AG10803 (cell line): ENCODE measurements around the gene CASQ1.

Source experiments
- DNase-seq: peaks from one replicate; pipeline ENCODE4 v3.0.0; 2010; ENCODE audit warnings: low read depth
- H3K4me3 ChIP-seq: 2 replicates; pipeline ENCODE4 v1.5.1; 2011; ENCODE audit warnings: mild to moderate bottlenecking, low read length, control low read depth
- TF ChIP-seq, protein P1 (sequence below): conservative IDR thresholded peaks from 2 replicates; pipeline ENCODE4 v1.5.1; 2011; ENCODE audit warnings: mild to moderate bottlenecking, low read length, control low read depth, inconsistent platforms

The CASQ1 gene

DNA sequence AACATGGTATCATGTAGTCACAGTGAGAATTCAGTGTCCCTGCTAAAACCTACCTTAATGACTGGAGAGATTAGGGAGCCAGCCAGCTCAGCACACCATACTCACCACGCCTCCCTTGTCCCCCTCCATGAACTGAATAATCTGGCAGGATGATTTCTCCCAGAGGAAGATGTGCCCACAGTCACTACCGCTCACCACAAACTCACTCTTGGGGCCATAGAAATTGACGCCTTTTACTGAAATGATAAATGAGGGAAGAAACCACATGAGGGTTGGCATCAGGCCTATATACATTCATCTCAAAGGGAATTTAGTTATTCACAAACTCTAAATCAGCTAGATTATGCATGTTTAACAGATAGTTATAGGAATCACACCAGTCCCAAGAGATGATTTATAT is 32.2 kb downstream of the CASQ1 start:
- no peak for DNase-seq
- TF ChIP-seq, protein P1, sequence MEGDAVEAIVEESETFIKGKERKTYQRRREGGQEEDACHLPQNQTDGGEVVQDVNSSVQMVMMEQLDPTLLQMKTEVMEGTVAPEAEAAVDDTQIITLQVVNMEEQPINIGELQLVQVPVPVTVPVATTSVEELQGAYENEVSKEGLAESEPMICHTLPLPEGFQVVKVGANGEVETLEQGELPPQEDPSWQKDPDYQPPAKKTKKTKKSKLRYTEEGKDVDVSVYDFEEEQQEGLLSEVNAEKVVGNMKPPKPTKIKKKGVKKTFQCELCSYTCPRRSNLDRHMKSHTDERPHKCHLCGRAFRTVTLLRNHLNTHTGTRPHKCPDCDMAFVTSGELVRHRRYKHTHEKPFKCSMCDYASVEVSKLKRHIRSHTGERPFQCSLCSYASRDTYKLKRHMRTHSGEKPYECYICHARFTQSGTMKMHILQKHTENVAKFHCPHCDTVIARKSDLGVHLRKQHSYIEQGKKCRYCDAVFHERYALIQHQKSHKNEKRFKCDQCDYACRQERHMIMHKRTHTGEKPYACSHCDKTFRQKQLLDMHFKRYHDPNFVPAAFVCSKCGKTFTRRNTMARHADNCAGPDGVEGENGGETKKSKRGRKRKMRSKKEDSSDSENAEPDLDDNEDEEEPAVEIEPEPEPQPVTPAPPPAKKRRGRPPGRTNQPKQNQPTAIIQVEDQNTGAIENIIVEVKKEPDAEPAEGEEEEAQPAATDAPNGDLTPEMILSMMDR: no peak
- no peak overlapping the region for H3K4me3 ChIP-seq

DNA sequence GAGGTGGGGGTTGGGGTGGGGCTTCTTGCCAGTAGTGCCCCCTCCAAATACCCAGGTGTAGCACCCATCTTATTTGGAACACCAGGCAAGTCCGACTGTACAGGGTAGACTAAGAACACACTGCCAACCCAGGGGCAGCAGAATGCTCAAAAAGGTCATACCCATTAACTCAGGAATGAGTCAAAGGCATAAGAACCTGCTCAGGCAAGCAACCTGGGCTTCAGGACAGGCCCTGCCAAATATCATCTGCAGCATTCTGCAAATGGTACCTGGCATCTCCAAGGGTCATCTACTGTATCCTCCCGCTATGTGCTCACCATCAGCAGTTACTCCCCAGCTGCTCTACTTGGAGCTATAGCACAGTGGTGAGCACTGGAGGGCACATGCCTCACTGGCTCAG is 34.2 kb downstream of the CASQ1 start:
- H3K4me3 ChIP-seq: no peak overlapping the region
- TF ChIP-seq, protein P1: no peak
- DNase-seq: no peak

DNA sequence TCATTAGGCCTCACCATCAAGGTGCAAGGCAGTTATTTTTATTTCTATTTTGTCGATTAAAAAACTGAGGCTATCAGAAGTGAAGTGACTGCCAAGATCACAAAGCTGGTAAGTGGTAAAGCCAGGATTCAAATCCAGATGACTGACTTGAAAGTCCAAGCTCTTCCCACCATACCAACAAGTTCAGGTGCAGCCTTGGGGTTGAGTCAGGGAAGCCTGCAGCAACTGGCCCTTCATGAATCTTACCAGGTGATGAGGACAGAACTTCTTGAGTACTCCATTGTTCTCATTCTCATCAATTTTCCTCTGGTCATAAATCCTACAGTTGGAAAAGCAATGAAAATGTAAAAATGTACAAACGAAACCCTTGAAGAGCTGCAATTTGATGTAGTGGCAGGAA is 35.0 kb downstream of the CASQ1 start:
- H3K4me3 ChIP-seq: no peak overlapping the region
- no peak for DNase-seq
- TF ChIP-seq, protein P1: no peak

DNA sequence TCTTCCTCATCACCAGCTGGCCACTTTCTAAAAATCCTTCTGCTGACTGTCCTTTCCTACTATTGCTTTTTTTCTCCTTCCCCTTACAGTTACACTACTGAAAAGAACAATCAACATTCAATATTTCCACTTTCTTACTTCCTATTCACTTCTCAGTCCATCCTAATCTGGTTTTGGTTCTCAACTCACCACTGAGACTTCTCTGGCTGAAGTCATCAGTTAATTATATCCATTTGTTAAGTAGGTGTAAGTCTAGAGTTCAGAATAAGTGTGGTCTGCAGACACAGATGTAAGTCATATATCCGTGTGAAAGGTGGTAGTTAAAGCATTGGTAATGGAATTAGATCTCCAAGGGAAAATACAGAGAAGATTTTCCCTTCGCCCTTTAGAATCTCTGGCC is 36.2 kb downstream of the CASQ1 start:
- no peak overlapping the region for H3K4me3 ChIP-seq
- TF ChIP-seq, protein P1: no peak
- DNase-seq: no peak

DNA sequence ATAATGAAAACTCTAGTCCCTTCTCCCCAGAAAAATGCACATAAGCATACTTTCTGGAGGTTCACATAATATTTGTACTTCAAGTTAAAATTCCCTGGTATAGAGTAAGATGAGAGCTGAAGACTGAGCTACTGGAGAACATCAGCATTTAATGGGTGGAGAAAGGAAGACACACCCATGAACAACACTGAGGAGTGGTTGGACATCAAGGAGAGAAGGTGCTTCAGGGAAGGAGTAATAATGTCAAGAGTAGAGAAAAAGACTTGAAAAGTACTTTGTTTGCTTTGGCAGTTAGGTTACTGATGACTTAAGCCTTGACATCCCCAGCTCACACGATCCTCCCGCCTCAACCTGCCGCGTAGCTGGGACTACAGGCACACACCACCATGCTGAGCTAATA is 36.7 kb downstream of the CASQ1 start:
- no peak overlapping the region for H3K4me3 ChIP-seq
- TF ChIP-seq, protein P1: no peak
- DNase-seq: no peak

DNA sequence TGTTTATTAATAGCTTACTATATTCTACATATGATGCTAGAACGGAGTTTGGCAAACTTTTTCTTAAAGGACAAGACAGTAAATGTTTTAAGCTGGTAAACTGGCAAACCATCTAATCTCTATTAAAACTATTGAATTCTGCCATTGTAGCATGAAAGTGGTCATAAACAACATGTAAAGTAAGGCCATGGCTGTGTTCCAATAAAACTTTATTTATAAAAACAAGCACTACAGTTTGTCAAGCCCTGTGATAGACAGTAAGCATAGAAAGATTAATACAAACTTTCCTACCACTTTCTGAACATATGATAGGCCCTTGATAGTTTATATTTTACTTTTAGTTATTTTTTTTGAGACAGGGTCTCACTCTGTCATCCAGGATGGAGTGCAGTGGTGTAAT is 37.2 kb downstream of the CASQ1 start:
- TF ChIP-seq, protein P1: no peak
- H3K4me3 ChIP-seq: no peak overlapping the region
- no peak for DNase-seq

DNA sequence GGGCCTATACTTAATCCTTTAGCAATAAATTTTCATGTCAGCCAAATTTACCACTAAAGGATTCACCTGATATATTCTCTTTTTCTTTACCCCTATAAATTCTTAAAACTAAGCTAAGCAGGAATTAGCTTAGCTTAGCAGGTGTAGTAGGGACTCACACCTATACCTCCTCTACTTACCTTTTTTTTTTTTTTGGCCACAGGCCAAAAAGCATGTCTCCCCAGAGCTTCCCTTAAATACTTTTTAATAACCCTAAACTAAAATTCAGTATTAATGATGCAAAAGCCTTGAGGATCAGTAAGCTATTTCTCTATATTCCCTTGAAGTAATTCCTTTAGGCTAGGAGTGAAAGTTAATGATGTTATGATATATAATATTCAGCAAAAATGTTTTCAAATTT is 38.1 kb downstream of the CASQ1 start:
- no peak overlapping the region for H3K4me3 ChIP-seq
- TF ChIP-seq, protein P1: no peak
- DNase-seq: no peak
